GM21717 (cell line): ENCODE measurements around the gene RNMT.
"Not testable (repeated sequence)": the region's sequence is repeated elsewhere in the genome, so short reads cannot be mapped to it uniquely, and the experiment has no call there.

ENCODE experiments used
- ATAC-seq: cut with Tn5 transposase; IDR thresholded peaks from one replicate; pipeline ENCODE4 v1.9.1; 2021; ENCODE audit warnings: mild to moderate bottlenecking, moderate library complexity; ENCODE audit not compliant: unreplicated experiment

The RNMT gene

GRCh38 chr18:13726232-13726971 is at the start of gene RNMT, which contains the start of gene FAM210A:
Gene RNMT, plus strand, starts transcription at chr18:13726673. Its CDS starts 4,845 bp downstream, at chr18:13731518.
Gene FAM210A, minus strand, starts transcription at chr18:13726558. Its CDS starts 44,481 bp downstream, at chr18:13682077.
- ATAC-seq = peak; percentile 89

- not testable (repeated sequence) for ATAC-seq
Measured at GRCh38 chr18:13677350-13677749, 49.1 kb upstream of the RNMT start.

DNA sequence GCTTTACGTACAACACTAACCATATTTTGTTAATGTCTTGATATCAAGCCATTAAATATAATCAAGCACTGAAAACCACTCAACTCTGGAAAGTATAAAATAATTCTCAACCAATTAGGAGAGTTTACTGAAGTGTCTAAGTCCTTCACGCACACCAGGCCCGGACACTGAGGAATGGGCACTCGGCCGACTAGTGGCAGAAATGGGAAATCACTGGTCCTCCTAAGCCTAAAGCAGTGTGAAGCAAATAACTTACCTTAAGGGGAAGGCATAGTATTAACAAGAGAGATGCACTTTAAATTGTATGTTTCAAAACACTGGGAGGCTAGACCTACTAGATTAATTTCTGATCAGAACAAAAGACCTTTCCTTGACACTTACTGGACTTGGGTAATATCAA is 45.9 kb upstream of the RNMT start:
- no peak for ATAC-seq

DNA sequence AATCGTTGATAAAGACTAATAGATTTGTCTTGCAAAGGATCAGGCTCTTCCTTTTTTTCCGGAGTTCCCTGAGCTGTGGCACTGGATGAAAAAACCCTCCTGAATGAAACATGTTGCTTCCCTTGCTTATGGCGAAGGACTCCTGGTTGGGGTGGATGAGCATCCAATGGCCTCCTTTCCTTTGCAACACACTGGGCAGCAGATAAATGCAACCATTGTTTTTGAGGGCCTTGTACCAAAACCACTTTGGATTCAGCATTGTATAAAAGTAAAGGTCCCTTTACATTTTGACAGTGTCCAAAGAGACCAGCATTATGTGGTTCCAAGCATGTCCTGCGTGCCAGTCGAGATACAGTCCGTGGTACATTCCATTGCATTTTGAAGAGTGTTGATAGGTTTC is 44.8 kb upstream of the RNMT start:
- ATAC-seq = no peak

GRCh38 chr18:13684546-13684945 is 41.9 kb upstream of the RNMT start:
- ATAC-seq = no peak

- ATAC-seq = no peak
Measured at GRCh38 chr18:13688191-13689136, 38.0 kb upstream of the RNMT start.

- ATAC-seq = not testable (repeated sequence)
Measured at GRCh38 chr18:13690060-13690459, 36.4 kb upstream of the RNMT start.

GRCh38 chr18:13695337-13695736 is 31.1 kb upstream of the RNMT start:
- not testable (repeated sequence) for ATAC-seq

DNA sequence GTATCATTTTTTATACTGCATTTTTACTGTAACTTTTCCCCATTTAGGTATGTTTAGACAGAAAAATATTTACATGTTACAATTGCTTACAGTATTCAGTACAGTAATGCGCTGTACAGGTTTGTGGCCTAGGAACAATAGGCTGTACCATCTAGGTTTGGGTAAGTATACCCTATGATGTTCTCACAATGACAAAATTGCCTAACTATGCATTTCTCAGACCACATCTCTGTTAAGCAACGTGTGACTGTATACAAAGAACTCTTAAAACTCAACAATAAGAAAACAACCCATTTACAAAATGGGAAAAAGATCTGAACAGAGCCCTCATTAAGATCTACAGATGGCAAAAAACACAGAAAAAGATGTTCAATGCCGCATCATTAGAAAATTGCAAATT is 29.5 kb upstream of the RNMT start:
- no peak for ATAC-seq

DNA sequence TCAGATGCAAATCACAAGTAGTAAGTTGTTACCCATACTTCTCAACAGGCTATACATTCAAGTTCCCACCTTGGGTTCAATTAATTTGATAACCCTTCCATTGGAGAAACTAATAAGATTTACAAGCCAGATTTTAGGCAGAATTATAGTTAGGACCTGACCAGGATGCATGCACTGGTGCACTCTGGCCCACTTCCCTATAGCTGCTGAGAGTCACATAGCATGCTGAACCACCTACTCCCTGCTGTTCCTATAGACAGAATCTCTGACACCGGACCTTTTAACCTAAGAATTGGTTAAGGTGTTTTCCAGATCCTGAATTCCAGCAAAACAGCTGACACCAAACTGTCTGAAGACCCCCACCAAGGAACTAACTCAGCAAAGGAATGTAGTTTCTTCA is 26.3 kb upstream of the RNMT start:
- no peak for ATAC-seq

DNA sequence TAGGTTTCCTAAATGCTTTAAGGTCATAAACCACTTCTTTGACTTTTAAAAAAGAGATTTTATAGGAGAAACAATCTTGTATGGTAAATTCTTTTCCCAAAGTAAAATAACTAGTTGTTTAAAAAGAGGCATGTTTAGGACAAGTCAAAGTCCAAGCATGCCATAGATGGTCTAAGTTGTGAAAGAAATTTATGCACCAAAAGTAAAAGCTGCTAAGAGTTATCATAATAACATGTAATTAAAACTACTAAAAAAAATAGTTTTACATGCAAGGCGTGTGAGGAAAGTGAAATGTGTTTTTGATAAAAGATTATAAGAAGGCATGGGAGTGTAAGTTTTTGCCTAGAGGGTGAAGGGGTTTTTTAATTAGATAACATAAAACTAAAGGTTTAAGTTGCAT is 22.6 kb upstream of the RNMT start:
- no peak for ATAC-seq

GRCh38 chr18:13710414-13710831 is 16.1 kb upstream of the RNMT start:
- no peak for ATAC-seq

GRCh38 chr18:13712400-13713131 is 13.9 kb upstream of the RNMT start:
- ATAC-seq = no peak

- no peak for ATAC-seq
Measured at GRCh38 chr18:13713455-13714055, 12.9 kb upstream of the RNMT start.

DNA sequence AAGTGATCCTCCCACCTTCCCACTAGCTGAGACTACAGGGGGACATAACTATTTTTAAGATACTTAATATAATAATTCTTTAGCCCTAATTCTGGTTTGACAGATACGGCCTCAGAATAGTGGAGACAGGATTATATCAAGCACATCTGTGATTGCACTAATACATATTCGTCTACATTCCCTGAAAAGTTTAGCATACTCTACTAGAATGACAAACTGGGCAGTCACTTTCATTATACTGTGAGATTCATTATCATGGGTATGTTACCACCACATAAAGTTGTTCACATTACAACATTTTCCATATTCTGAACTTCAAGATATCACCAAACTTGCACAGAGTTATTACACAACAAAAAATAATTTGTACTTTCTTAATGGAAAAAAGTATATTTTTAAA is 11.1 kb upstream of the RNMT start:
- no peak for ATAC-seq

DNA sequence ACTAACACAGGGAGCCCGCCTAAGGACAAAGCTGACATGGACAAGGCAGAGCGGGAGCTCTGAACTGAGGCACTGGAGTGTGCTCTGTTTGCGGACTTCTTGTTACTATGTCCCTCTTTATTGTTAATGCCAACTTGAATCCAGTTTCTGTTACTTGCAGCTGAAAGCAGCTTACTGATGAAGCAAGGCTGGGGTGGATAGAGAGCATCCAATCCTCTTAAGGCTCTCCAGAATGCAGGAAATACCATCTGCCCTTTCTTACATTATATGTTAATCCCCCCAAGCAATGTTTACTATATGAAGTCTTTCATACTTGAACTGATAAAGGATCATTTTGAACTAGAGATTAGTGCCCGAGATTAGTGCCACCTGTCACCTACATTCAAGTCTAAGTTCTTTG is 9.6 kb upstream of the RNMT start:
- no peak for ATAC-seq

GRCh38 chr18:13720123-13720522 is 6.3 kb upstream of the RNMT start:
- no peak for ATAC-seq

DNA sequence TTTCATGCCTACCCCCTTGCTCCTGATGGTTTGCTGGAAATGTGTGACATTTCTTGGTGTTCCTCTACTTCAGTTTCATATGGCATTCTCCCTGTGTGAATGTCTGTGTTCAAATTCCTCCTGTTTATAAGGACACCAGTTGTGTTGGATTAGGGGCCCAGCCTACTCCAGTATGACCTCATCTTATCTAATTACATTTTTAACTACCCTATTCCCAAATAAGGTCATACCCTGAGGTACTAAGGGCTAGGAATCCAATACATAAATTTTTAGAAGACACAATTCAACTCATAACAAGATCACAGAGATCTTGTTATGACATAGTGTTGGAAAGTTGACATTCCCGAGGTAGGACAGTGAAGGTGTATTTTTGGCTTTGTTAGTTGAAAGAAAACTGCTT is 5.6 kb upstream of the RNMT start:
- no peak for ATAC-seq

- peak; percentile 0 for ATAC-seq
Measured at GRCh38 chr18:13725566-13726231, 774 bp upstream of the RNMT start.

DNA sequence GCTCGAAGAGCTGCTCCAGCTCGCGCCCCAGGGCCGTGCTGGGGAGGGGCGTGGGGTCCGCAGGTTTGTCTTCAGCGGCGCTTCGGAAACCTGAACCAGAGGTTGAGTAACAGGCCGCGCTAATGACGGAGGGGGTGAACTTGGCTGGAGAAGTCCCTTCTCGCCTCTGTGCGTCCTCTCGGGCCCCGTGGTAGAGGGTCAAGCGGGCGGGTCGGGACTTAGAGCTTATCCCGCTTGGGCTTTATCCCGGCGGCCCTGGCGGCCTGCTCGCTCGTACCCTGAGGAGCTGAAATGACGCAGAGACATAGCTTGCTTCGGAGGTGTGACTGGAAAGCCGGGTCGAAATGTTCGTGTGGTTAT is 479 bp downstream of the RNMT start:
- no peak for ATAC-seq
